GM12872 (cell line): Measurements from ENCODE around the gene KDM2B.

Experiments
- CTCF ChIP-seq: IDR thresholded peaks from 3 replicates; pipeline ENCODE4 v1.5.1; 2011; ENCODE audit warnings: low read depth, mild to moderate bottlenecking, low read length, moderate library complexity; ENCODE audit not compliant: insufficient read depth

KDM2B gene

GRCh38 chr12:121420109-121420508 lies 160.7 kb downstream of the KDM2B start:
- TF ChIP-seq CTCF: no peak

- TF ChIP-seq CTCF: no peak
Measured at GRCh38 chr12:121417847-121418246, 163.0 kb downstream of the KDM2B start.

- no peak for TF ChIP-seq CTCF
Measured at GRCh38 chr12:121413917-121414316, 166.9 kb downstream of the KDM2B start.

GRCh38 chr12:121405211-121405610 lies 175.6 kb downstream of the KDM2B start:
- no peak for TF ChIP-seq CTCF

DNA sequence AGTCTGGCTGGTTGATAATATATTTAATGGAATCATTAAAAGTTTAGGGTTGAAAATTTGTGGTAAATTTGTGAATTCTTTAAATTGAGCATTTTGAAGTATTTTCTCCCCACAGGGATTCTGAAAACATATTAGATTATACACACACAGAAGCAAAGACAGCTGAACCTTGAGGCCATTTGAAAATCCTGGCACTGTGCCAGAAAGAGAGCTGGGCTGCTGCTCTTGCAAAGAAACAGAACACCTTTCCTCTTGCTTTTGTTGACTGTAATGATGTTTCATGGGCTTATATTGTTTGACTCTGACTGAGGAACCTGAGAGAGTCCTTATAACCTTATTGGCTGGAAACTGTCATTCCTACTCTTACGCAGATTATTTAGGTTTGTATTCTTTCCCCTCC lies 176.1 kb downstream of the KDM2B start:
- no peak for TF ChIP-seq CTCF

GRCh38 chr12:121403721-121404120 lies 177.1 kb downstream of the KDM2B start:
- TF ChIP-seq CTCF: no peak

GRCh38 chr12:121400332-121401139 lies 180.3 kb downstream of the KDM2B start:
- no peak for TF ChIP-seq CTCF
